Osteocyte (in vitro differentiated cells): ENCODE results near the gene FGF16. TPM values are rescaled to one million over a fixed set of nuclear protein-coding genes. Genes with fewer than 3 reads are reported as not detected.

Source experiments
- DNase-seq: peaks from one replicate; pipeline ENCODE4 v3.0.0; 2021; ENCODE audit warnings: mixed read lengths; ENCODE audit not compliant: unreplicated experiment; ENCODE audit errors: extremely low spot score
- H3K27ac Mint-ChIP-seq: one replicate; pipeline ENCODE4 v1.8.0; 2021; ENCODE audit warnings: mild to moderate bottlenecking, mixed read lengths; ENCODE audit not compliant: unreplicated experiment
- H3K27me3 Mint-ChIP-seq: one replicate; pipeline ENCODE4 v1.8.0; 2021; ENCODE audit warnings: mixed read lengths; ENCODE audit not compliant: unreplicated experiment
- H3K36me3 Mint-ChIP-seq: one replicate; pipeline ENCODE4 v1.8.0; 2021; ENCODE audit warnings: mixed read lengths; ENCODE audit not compliant: unreplicated experiment
- H3K4me1 Mint-ChIP-seq: one replicate; pipeline ENCODE4 v1.8.0; 2021; ENCODE audit warnings: mixed read lengths; ENCODE audit not compliant: unreplicated experiment
- H3K4me3 Mint-ChIP-seq: one replicate; pipeline ENCODE4 v1.8.0; 2021; ENCODE audit warnings: mild to moderate bottlenecking, moderate library complexity, mixed read lengths; ENCODE audit not compliant: unreplicated experiment
- H3K9me3 Mint-ChIP-seq: one replicate; pipeline ENCODE4 v1.8.0; 2021; ENCODE audit warnings: mixed read lengths; ENCODE audit not compliant: unreplicated experiment
- total RNA-seq: library from RNA; stranded (reverse); gene quantifications from 2 replicates; pipeline ENCODE4 v1.2.1, GENCODE V29; 2021
- TF ChIP-seq, protein P1 (sequence below): fragments of 200-600 bp; sonication (generic); IDR thresholded peaks from 2 replicates; pipeline ENCODE4 v1.5.0; 2021; ENCODE audit warnings: antibody characterized with exemption, mild to moderate bottlenecking, moderate library complexity

The FGF16 gene
- total RNA-seq, 1 donor from 2014 or later: not detected

DNA sequence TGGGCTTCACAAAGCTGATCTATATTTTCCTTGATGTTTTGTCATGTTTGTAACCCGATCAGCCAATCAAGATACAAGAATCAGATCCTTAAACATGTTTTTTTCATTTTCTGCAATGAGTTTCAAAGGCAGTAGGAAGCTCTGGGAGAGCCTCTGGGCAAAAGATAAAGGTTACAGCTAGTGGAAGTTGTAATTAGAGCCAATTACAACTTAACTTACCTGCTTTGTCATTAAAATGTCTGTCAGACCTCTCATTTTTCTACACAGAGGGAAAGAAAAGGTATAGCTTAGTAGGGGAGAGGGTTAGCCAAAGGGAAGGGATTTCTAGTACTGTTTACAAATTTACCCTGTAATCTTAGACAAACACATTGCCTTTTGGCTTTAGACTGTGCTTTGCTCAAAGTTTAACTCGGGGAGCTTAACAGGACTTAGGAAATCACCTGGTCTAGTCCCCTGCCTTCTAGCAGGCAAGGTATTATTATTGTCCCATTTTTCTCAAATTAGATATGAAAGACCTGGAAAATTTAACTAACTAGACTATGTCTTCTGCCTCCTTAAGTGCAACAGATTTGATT lies 55.8 kb downstream of the FGF16 start:
- TF ChIP-seq, protein P1, sequence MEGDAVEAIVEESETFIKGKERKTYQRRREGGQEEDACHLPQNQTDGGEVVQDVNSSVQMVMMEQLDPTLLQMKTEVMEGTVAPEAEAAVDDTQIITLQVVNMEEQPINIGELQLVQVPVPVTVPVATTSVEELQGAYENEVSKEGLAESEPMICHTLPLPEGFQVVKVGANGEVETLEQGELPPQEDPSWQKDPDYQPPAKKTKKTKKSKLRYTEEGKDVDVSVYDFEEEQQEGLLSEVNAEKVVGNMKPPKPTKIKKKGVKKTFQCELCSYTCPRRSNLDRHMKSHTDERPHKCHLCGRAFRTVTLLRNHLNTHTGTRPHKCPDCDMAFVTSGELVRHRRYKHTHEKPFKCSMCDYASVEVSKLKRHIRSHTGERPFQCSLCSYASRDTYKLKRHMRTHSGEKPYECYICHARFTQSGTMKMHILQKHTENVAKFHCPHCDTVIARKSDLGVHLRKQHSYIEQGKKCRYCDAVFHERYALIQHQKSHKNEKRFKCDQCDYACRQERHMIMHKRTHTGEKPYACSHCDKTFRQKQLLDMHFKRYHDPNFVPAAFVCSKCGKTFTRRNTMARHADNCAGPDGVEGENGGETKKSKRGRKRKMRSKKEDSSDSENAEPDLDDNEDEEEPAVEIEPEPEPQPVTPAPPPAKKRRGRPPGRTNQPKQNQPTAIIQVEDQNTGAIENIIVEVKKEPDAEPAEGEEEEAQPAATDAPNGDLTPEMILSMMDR: no peak
- Mint-ChIP-seq H3K9me3 (peaks cover 11% of the 10 kb centered on the region), H3K4me1 (peaks cover 16% of the 10 kb centered on the region), H3K36me3 (peaks cover 4% of the 10 kb centered on the region), H3K4me3 (no peak overlapping the region), H3K27ac (no peak overlapping the region), H3K27me3 (no peaks in the 10 kb centered on the region)
- DNase-seq: no peak

DNA sequence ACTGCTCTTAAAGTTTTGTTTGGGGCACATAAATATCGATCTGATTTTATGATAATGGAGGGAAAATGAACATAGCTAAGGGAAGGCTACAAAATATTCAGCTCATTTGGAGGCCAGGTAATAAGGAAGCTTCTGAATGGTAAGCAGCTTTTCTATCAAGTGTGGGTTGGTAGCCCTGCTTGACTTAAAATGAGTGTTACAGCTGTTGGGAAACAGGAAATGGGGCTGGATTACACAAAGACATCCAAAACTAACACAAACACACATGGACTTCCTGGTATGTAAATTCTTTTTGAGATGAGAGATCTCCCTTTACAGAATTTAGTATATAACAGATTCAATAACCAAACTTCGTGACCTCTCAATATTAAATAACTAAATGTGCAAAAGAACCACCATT lies 58.0 kb downstream of the FGF16 start:
- peaks cover 7% of the 10 kb centered on the region for H3K9me3 Mint-ChIP-seq
- TF ChIP-seq, protein P1: no peak
- H3K4me3 Mint-ChIP-seq: no peak overlapping the region
- H3K4me1 Mint-ChIP-seq: peaks cover 21% of the 10 kb centered on the region
- H3K27me3 Mint-ChIP-seq: no peaks in the 10 kb centered on the region
- peak overlapping the region; percentile 39 for H3K27ac Mint-ChIP-seq
- H3K36me3 Mint-ChIP-seq: peaks cover 12% of the 10 kb centered on the region
- DNase-seq: no peak
